Umbilical cord (tissue), 2 donors: Measurements from ENCODE around the gene SF3B3. TPM values are rescaled to one million over a fixed set of nuclear protein-coding genes. Genes with fewer than 3 reads are reported as not detected.

Source experiments
- DNase-seq: peaks from one replicate; pipeline ENCODE4 v3.0.0-alpha.2; 2015; ENCODE audit warnings: low spot score
- total RNA-seq: library from RNA; depleted of rRNA; stranded (reverse); fragments of >200 nt; gene quantifications from one replicate; pipeline ENCODE4 v1.2.3, GENCODE V29; 2014; ENCODE audit warnings: low replicate concordance; ENCODE audit not compliant: insufficient read depth

SF3B3 gene
- total RNA-seq = 64.0 TPM

- no peak for DNase-seq
These were observed at the start of gene SF3B3 for GRCh38 chr16:70523743-70524398. Gene SF3B3 (plus strand): TSS chr16:70523816. CDS start chr16:70526657, 2,841 bp downstream.

GRCh38 chr16:70474320-70475053 is 49.1 kb upstream of the SF3B3 start:
- DNase-seq = no peak

DNA sequence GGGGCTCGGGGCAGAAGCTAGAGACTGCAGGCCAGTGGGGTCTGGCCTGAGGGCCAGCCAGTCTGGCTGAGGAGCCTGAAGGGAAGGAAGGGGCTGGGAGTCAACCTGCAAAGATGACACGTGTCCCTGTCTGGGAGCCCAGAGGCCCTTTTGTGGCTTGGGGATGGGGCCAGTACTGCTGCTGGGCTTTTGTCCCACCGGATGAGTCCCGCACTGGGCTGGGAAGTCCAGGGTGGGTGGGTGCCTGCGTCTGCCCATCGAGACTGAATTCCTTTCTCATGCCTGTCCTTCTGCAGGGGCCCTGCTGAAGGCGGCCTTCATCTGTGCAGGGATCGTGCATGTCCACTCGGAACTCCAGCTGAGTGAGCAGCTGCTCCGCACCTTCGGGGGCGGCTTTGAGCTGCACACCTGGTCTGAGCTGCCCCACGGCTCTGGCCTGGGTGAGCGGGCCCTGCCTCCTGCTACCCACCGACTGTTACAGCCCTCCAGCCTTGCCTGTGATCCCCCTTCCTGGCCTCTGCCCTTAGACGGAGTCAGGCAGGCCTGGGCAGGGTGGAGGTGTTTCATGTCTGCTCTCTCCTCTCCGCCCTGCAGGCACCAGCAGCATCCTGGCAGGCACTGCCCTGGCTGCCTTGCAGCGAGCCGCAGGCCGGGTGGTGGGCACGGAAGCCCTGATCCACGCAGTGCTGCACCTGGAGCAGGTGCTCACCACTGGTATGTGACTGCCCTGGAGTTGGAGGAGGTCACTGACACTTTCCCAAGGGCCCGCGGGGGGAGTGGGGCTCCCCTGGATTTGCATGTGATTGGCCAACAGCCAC is 48.4 kb upstream of the SF3B3 start:
- no peak for DNase-seq

DNA sequence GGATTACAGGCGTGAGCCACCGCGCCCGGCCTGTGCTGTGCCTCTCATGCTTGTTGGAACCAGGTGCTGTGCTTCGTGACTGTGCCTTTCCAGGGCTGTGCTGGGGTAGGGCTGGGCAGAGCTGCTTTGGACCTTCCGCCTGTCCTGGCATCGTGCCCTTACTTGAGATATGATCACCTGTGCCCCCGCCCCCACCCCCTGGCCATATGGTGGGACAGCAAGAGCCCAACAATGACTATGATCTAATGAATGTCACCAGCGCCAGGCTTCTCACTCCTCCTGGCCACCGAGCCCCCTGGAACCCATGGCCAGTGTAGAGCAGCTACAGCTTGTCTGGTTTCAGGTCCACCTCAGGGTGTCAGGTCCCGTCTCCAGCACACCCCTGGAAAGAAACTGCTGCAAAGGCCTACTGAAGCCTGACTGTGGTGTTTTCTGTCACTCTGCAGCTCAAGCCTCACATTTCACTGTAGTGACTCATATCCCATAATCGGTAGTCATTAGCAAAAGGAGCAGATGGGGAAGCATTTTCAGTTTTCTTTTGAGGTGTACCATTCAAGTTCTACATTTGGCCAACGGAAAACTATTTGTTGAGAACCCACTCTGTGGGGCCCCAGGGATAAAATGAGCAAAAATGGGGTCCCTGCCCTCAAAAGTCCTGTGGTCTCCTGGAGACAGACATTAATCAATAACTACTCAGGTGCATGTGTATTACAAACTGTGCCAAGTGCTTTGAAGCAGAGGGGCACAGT is 47.2 kb upstream of the SF3B3 start:
- DNase-seq = peak; percentile 63

DNA sequence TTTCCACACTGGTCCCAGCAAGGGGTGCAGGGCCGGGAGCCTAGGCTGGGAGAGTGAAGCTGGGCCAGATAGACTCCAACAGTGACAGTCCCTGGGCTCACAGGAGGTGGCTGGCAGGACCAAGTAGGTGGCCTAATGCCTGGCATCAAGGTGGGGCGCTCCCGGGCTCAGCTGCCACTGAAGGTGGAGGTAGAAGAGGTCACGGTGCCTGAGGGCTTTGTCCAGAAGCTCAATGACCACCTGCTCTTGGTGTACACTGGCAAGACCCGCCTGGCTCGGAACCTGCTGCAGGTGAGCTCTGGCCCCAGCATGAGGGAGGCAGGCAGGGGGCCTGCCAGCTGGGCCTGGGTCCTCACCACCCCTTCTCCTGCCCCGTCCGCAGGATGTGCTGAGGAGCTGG is 45.4 kb upstream of the SF3B3 start:
- DNase-seq = no peak

DNA sequence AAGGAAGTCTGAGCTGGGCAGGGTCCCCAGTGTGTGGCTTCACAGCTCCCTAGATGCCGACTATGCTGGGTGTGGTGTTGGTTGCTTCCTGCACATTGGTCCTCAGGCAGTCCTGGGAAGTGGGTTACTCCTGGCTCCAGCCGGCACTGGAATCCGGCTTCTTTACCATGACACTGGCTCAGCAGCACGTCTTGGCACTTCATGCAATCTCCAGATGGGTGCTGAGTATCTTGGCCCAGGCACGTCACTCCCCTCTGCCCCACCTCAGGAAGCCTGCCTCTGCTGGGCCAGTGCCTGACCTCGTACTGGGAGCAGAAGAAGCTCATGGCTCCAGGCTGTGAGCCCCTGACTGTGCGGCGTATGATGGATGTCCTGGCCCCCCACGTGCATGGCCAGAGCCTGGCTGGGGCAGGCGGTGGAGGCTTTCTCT is 44.7 kb upstream of the SF3B3 start:
- DNase-seq = peak; percentile 18

GRCh38 chr16:70480127-70481105 is 43.2 kb upstream of the SF3B3 start:
- no peak for DNase-seq

- no peak for DNase-seq
These were observed 41.6 kb upstream of the SF3B3 start for GRCh38 chr16:70481929-70482536.

GRCh38 chr16:70482624-70483023 is 41.0 kb upstream of the SF3B3 start:
- no peak for DNase-seq

DNA sequence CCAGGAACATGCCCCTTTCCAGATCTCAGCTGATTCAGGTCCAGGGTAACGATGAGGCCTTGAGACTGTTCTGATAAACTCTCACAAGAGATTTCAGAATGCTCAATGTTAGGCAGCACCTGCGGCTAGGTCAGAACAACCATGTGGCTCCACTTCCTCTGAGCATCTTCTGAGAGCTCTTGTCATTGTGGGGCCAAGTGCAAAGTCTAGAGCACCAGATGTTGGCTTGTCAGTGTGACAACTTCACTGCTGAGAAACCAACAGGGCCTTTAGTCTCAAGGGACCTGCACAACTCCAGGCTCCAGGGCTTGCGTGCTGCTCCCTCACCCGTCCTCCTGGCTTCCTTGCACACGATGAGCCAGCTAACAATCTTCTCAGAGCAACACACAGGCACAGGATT is 40.2 kb upstream of the SF3B3 start:
- DNase-seq = no peak

GRCh38 chr16:70484867-70485266 is 38.7 kb upstream of the SF3B3 start:
- no peak for DNase-seq

GRCh38 chr16:70490261-70490660 is 33.4 kb upstream of the SF3B3 start:
- no peak for DNase-seq

DNA sequence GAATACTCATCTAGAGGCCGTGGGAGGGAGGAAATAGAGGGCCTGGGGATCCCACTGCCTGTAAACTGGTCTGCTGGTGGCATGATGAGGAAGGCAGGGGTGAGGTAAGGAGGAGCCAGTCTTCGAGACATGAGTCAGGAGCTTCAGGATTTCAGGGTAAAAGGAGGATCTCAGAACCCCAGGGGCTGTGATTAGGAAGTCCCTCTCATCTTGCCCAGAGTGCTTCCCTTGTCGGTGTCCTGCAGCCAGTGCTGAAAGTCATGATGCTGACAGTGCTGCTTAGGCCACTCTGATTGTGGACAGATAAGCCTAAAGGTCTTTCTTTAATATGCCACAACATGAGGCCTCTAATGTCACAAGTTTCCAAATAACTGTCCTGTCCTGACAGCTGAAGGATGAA is 29.8 kb upstream of the SF3B3 start:
- DNase-seq = no peak

DNA sequence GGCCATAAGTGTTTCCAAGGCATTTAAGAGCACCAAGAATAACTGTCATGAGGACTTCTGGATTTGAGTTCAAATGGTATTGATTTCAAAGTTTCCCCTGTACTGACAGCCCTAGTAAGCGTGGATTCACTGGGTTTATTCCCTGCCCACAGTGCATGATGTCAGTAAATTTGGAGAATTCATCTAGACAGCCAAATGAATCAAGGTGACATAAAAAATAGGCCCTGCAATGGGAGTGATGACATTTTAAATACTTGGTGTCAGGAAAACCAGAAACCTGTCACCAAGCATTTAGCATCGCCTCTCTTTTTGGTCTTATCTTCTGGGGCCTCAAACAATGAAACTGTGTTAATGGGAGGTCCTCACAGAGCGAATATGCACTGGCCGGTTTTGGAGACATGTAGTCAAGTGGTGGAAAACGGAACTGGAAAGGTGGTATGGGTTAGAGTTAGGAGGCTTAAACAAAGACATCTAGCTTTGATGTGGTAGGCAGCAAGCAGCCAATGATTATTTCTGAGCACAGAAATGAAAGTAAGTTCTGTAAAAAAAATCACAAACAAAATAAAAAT is 29.3 kb upstream of the SF3B3 start:
- DNase-seq = no peak

DNA sequence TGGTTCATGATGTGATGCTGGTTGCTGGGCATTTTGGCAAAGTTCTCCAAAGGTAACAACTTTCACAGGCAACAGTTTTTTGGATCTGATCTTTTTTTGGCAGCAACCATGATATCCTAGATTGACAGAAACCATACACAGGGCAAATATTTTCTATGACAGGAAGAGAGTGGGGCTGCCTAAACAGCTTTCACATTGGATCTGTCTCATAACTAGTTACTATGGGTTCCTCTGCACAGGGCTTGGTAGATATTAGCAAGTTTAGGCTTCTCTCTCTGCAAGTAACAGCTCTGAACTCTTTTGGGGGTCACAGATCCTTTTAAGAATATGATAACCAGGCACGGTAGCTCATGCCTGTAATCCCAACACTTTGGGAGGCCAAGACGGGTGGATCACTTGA is 28.8 kb upstream of the SF3B3 start:
- DNase-seq = no peak

- no peak for DNase-seq
These were observed 28.0 kb upstream of the SF3B3 start for GRCh38 chr16:70495425-70496182.

- DNase-seq = no peak
These were observed 27.1 kb upstream of the SF3B3 start for GRCh38 chr16:70496513-70496912.

DNA sequence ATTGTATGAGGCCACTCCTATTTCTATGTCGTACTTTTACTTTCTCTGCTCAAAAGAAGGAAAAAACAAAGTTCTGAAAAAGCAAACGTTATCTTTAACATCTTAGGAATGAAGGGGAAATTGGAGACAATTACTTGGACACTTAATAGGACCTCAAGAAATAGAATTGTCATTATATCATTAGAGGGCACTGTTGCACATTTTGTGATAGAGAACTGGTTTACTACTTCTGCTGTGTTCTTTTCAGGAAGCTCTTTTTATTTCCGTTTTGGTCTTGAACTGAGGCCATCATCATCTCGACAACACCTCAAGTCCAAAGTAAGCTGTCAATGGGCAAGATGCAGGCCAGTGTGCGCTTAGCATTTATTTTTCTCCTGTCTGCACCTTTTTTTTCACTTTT is 14.9 kb upstream of the SF3B3 start:
- no peak for DNase-seq

- DNase-seq = no peak
These were observed 13.4 kb upstream of the SF3B3 start for GRCh38 chr16:70510216-70510615.
